Measurements from ENCODE around the gene PLEKHB2. TPM values are rescaled to one million over a fixed set of nuclear protein-coding genes. Genes with fewer than 3 reads are reported as not detected.

The PLEKHB2 gene
- total RNA-seq, 2 donors from 2014 or later = 128 to 141 TPM

- no peaks in the 10 kb centered on the region for H3K9me3 ChIP-seq
- intact Hi-C loops (cut with DNase I) = no loop called here
- H3K27me3 ChIP-seq = no peaks in the 10 kb centered on the region
- no peaks in the 10 kb centered on the region for H3K36me3 ChIP-seq
- H3K9ac ChIP-seq (ENCODE audit: low read depth in 2 of 2, low read length in 2 of 2) = peak within 1 kb of the TSS; percentile 77 to 99
- no peaks in the 10 kb centered on the region for H3K4me1 ChIP-seq
- H3K4me3 ChIP-seq = peak within 1 kb of the TSS; percentile 57
- TF ChIP-seq CTCF (IDR thresholded peaks at IDR 0.05) = no peak
- peak; percentile 88 for DNase-seq
- H3K27ac ChIP-seq = peak within 1 kb of the TSS; percentile 97
These were observed 12.0 kb upstream of the PLEKHB2 start, which contains the start of gene FAM168B for GRCh38 chr2:131093006-131093695. Gene FAM168B, minus strand, starts transcription at chr2:131093460. Its CDS starts 10,814 bp downstream, at chr2:131082646.

DNA sequence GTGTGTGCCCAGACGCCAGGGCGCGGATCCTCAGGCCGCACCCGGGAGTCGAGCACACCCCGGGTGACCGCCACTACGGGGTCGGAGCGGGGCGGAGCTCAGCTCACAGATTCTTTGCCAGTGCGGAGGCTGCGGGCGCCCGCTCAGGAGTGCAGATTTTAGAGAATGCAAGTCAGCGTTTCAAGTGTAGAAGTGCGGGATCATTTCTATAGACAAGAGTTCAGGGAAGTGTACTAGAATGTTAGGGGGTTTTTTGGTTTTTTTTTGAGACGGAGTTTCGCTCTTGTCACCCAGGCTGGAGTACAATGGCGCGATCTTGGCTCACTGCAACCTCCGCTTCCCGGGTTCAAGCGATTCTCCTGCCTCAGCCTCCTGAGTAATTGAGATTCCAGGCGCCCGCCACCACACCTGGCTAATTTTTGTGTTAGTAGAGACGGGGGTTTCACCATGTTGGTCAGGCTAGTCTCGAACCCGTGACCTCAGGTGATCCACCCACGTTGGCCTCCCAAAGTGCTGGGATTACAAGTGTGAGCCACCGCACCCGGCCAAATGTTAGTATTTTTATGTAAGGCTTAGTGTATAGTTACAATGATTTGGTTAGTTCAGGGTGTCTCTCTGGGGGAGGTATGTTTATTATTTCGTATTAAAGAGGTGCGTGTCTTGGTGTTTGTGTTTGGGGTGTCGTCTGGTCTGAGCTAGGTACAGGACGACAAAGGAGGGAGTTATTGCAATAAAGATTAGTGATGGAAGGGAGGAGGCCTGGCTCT, 11.3 kb upstream of the PLEKHB2 start:
- Histone ChIP-seq H3K9me3 (no peaks in the 10 kb centered on the region), H3K27ac (peak overlapping the region; percentile 97), H3K9ac (ENCODE audit: low read depth in 2 of 2, low read length in 2 of 2) (peak overlapping the region; percentile 64 to 77), H3K4me1 (no peaks in the 10 kb centered on the region), H3K36me3 (no peaks in the 10 kb centered on the region), H3K4me3 (peak overlapping the region; percentile 57), H3K27me3 (no peaks in the 10 kb centered on the region)
- no peak for TF ChIP-seq CTCF (IDR thresholded peaks at IDR 0.05)
- intact Hi-C loops (cut with DNase I) = no loop called here
- DNase-seq = peak; percentile 33

DNA sequence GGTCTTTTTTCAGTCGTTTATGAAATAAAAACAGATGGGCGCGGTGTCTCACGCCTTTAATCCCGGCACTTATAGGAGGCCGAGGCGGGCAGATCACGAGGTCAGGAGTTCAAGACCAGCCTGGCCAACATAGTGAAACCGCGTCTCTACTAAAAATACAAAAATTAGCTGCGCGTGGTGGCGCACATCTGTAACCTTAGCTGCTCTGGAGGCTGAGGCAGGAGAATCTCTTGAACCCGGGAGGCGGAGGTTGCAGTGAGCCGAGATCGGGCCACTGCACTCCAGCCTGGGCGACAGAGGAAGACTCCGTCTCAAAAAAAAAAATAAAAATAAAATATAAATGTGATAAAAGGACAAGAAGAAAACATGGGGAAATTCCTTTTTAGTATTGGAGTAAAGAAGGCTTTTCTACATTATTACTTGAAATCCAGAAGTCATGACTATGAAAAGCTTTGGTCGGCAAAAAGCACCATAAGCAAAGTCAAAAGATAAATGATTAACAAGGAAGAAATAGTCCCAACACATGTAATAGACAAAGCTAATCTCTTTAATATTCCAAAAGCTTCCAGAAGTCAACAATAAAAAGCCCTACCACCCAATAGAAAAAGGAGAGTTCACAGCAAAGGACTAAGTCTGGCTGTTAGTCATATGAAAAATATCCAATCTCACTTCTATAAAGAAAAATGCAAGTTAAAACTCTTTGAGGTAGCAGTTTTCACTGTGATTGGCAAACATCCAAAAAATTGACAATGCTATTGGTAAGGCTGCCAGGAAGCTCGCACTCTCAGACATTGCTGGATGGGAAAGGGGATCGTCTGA, 10.5 kb upstream of the PLEKHB2 start:
- no peaks in the 10 kb centered on the region for H3K36me3 ChIP-seq
- peak; percentile 19 for DNase-seq
- H3K4me1 ChIP-seq = no peaks in the 10 kb centered on the region
- no peaks in the 10 kb centered on the region for H3K9me3 ChIP-seq
- H3K9ac ChIP-seq (ENCODE audit: low read depth in 2 of 2, low read length in 2 of 2) = no peak overlapping the region
- H3K27me3 ChIP-seq = no peaks in the 10 kb centered on the region
- intact Hi-C loops (cut with DNase I) = no loop called here
- TF ChIP-seq CTCF (IDR thresholded peaks at IDR 0.05) = no peak
- H3K27ac ChIP-seq = peak overlapping the region; percentile 97
- no peak overlapping the region for H3K4me3 ChIP-seq

DNA sequence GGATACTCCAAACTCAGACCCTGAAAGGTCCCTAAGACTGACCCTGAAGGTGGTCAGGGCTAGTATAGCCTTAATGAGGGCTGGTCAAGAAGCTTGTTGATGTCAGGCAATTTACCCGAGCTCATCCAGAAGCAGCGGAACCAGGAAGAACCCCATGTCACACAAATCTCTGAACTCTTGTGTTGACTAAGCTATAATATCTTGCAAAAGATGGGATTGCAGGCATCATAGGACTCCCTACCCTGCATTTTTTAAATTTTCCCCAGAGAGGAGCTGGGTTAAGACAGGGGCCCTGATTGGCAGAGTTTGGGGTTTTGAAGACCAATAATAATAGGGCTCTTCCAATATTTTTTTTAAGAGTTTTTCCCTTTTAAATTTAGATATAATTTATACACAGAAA, 2.0 kb upstream of the PLEKHB2 start:
- TF ChIP-seq CTCF (IDR thresholded peaks at IDR 0.05) = no peak
- no peak overlapping the region for H3K9ac ChIP-seq (ENCODE audit: low read depth in 2 of 2, low read length in 2 of 2)
- DNase-seq = no peak
- no peaks in the 10 kb centered on the region for H3K36me3 ChIP-seq
- no peak overlapping the region for H3K27ac ChIP-seq
- no peak overlapping the region for H3K4me3 ChIP-seq
- no peaks in the 10 kb centered on the region for H3K27me3 ChIP-seq
- intact Hi-C loops (cut with DNase I) = no loop called here
- no peaks in the 10 kb centered on the region for H3K4me1 ChIP-seq
- H3K9me3 ChIP-seq = no peaks in the 10 kb centered on the region

GRCh38 chr2:131104487-131105155, 515 bp upstream of the PLEKHB2 start:
- intact Hi-C loops (cut with DNase I) = no loop called here
- peak overlapping the region; percentile 72 for H3K4me3 ChIP-seq
- H3K9ac ChIP-seq (ENCODE audit: low read depth in 2 of 2, low read length in 2 of 2) = peak overlapping the region; percentile 84 to 98
- peak overlapping the region; percentile 96 for H3K27ac ChIP-seq
- H3K36me3 ChIP-seq = no peaks in the 10 kb centered on the region
- peak; percentile 64 for DNase-seq
- no peaks in the 10 kb centered on the region for H3K27me3 ChIP-seq
- no peaks in the 10 kb centered on the region for H3K9me3 ChIP-seq
- no peaks in the 10 kb centered on the region for H3K4me1 ChIP-seq
- TF ChIP-seq CTCF (IDR thresholded peaks at IDR 0.05) = no peak

Measured in colonic mucosa (tissue), 4 donors.